H1 (cell line): ENCODE results near the gene KIAA0930. TPM values are rescaled to one million over a fixed set of nuclear protein-coding genes. Genes with fewer than 3 reads are reported as not detected.
"Not testable (repeated sequence)": the region's sequence is repeated elsewhere in the genome, so short reads cannot be mapped to it uniquely, and the experiment has no call there.

Source experiments
- CTCF ChIA-PET: fragments of 300-600 bp; sonication (Branson Sonifier 250); formaldehyde crosslinking; loops from one replicate; lab custom pipeline; 2021; ENCODE audit not compliant: partially characterized antibody; lab: Charles Lee
- POLR2A ChIA-PET: fragments of 300-600 bp; sonication (Branson Sonifier 250); formaldehyde crosslinking; loops from one replicate; lab custom pipeline; 2021; ENCODE audit warnings: inconsistent platforms; ENCODE audit not compliant: partially characterized antibody; lab: Charles Lee
- DNase-seq, 2 experiments: peaks; one replicate each; pipeline versions ENCODE4 v3.0.0 to v3.0.0-alpha.2; 2010 to 2022; ENCODE audit warnings: low spot score in 2 of 2, low read depth in 1 of 2, mixed read lengths in 1 of 2
- FAIRE-seq: peaks from 2 replicates; lab custom pipeline; 2011; peaks lifted over from hg19 to GRCh38; lab: Jason Lieb, UNC
- H2AFZ ChIP-seq: 2 replicates; pipeline ENCODE4 v1.8.1; 2012; ENCODE audit warnings: low read length, inconsistent platforms
- H2AK5ac ChIP-seq: 2 replicates; pipeline ENCODE4 v1.6.1; 2013; ENCODE audit warnings: low read depth, low read length
- H2BK120ac ChIP-seq: replicated peaks from 2 replicates; pipeline ENCODE3; 2013; ENCODE audit warnings: low read depth, low read length, inconsistent platforms
- H2BK12ac ChIP-seq: 2 replicates; pipeline ENCODE4 v1.6.1; 2013; ENCODE audit warnings: low read depth, low read length
- H2BK15ac ChIP-seq: 2 replicates; pipeline ENCODE4 v1.6.1; 2013; ENCODE audit warnings: low read length
- H2BK20ac ChIP-seq: 2 replicates; pipeline ENCODE4 v1.6.1; 2013; ENCODE audit warnings: low read length
- H2BK5ac ChIP-seq: 2 replicates; pipeline ENCODE4 v1.6.1; 2013; ENCODE audit warnings: low read depth, low read length
- H3K14ac ChIP-seq: 2 replicates; pipeline ENCODE4 v1.6.1; 2013; ENCODE audit warnings: inconsistent platforms; ENCODE audit not compliant: insufficient read length
- H3K18ac ChIP-seq: 2 replicates; pipeline ENCODE4 v1.6.1; 2013; ENCODE audit warnings: low read length; ENCODE audit errors: extremely low read depth
- H3K23ac ChIP-seq: 2 replicates; pipeline ENCODE4 v1.6.1; 2013; ENCODE audit warnings: inconsistent platforms; ENCODE audit not compliant: insufficient read length
- H3K23me2 ChIP-seq: 2 replicates; pipeline ENCODE4 v1.6.1; 2013; ENCODE audit warnings: low read depth, low read length
- H3K27ac ChIP-seq: 2 replicates; pipeline ENCODE4 v1.6.1; 2011; ENCODE audit warnings: low read depth, low read length, inconsistent platforms
- H3K27me3 ChIP-seq, 4 experiments: replicated peaks in 1 of 4; 1 replicate in 1 of 4; 2 replicates in 3 of 4; pipeline versions ENCODE4 v1.6.1 to v1.8.1; 2011 to 2013; ENCODE audit warnings: low read length in 3 of 4, mild to moderate bottlenecking in 3 of 4, inconsistent platforms in 2 of 4, mixed read lengths in 2 of 4, moderate library complexity in 1 of 4; ENCODE audit not compliant: control insufficient read depth in 3 of 4, insufficient read depth in 3 of 4; ENCODE audit errors: extremely low read depth in 1 of 4
- H3K36me3 ChIP-seq, 4 experiments: 2 replicates each; pipeline versions ENCODE4 v1.6.1 to v1.8.1; 2011 to 2013; ENCODE audit warnings: mild to moderate bottlenecking in 4 of 4, low read length in 3 of 4, moderate library complexity in 2 of 4, control low read depth in 1 of 4, inconsistent platforms in 1 of 4; ENCODE audit not compliant: insufficient read depth in 4 of 4, control insufficient read depth in 2 of 4
- H3K4ac ChIP-seq: replicated peaks from 2 replicates; pipeline ENCODE3; 2013; ENCODE audit warnings: low read length, low read depth, mixed read lengths, inconsistent platforms; ENCODE audit not compliant: insufficient read length
- H3K4me1 ChIP-seq, 4 experiments: replicated peaks in 1 of 4; 1 replicate in 1 of 4; 2 replicates in 3 of 4; pipeline versions ENCODE4 v1.6.1 to v1.8.1; 2011 to 2013; ENCODE audit warnings: low read length in 3 of 4, inconsistent platforms in 2 of 4, mixed read lengths in 1 of 4; ENCODE audit not compliant: insufficient read depth in 4 of 4, control insufficient read depth in 3 of 4
- H3K4me2 ChIP-seq, 2 experiments: 2 replicates each; pipeline versions ENCODE4 v1.6.1 to v1.8.1; 2011 to 2013; ENCODE audit warnings: low read depth in 2 of 2, low read length in 2 of 2, control low read depth in 1 of 2, inconsistent platforms in 1 of 2, mild to moderate bottlenecking in 1 of 2; ENCODE audit not compliant: insufficient read depth in 1 of 2
- H3K4me3 ChIP-seq, 4 experiments: fragments of 200-600, 300-600 bp in 1 of 4; sonication (generic), shearing (Covaris generic), sonication (Bioruptor Twin) in 1 of 4; 2 replicates each; pipeline versions ENCODE4 v1.5.1 to v1.8.1; 2011 to 2016; ENCODE audit warnings: low read length in 4 of 4, low read depth in 3 of 4, control low read depth in 2 of 4, inconsistent platforms in 2 of 4, mild to moderate bottlenecking in 2 of 4, mixed read lengths in 1 of 4, moderate library complexity in 1 of 4; ENCODE audit not compliant: insufficient read depth in 2 of 4; ENCODE audit errors: extremely low read depth in 1 of 4
- H3K56ac ChIP-seq: replicated peaks from 2 replicates; pipeline ENCODE3; 2013; ENCODE audit warnings: low read depth, mild to moderate bottlenecking, mixed read lengths, low read length, inconsistent platforms; ENCODE audit not compliant: insufficient read length
- H3K79me1 ChIP-seq: 2 replicates; pipeline ENCODE4 v1.6.1; 2013; ENCODE audit warnings: low read depth, low read length, control low read depth
- H3K79me2 ChIP-seq, 2 experiments: 2 replicates each; pipeline versions ENCODE4 v1.6.1 to v1.8.1; 2012 to 2013; ENCODE audit warnings: low read length in 2 of 2, mild to moderate bottlenecking in 2 of 2, inconsistent platforms in 1 of 2; ENCODE audit not compliant: insufficient read depth in 2 of 2, control insufficient read depth in 1 of 2
- H3K9ac ChIP-seq, 4 experiments: replicated peaks in 1 of 4; 1 replicate in 1 of 4; 2 replicates in 3 of 4; pipeline versions ENCODE4 v1.6.1 to v1.8.1; 2011 to 2013; ENCODE audit warnings: low read depth in 3 of 4, low read length in 3 of 4, control low read depth in 2 of 4, mild to moderate bottlenecking in 2 of 4, moderate library complexity in 2 of 4, inconsistent platforms in 1 of 4; ENCODE audit errors: extremely low read depth in 1 of 4
- H3K9me3 ChIP-seq, 2 experiments: 2 replicates each; pipeline versions ENCODE4 v1.6.1 to v1.8.1; 2012 to 2013; ENCODE audit warnings: mild to moderate bottlenecking in 2 of 2, moderate library complexity in 2 of 2, control low read depth in 1 of 2, inconsistent platforms in 1 of 2, low read depth in 1 of 2, low read length in 1 of 2, mixed read lengths in 1 of 2; ENCODE audit not compliant: insufficient read depth in 2 of 2
- H4K20me1 ChIP-seq, 2 experiments: replicated peaks in 1 of 2; 2 replicates each; pipeline versions ENCODE3 to v1.8.1; 2011 to 2013; ENCODE audit warnings: inconsistent platforms in 2 of 2, low read length in 2 of 2, mild to moderate bottlenecking in 1 of 2; ENCODE audit not compliant: insufficient read depth in 2 of 2, control insufficient read depth in 1 of 2
- H4K5ac ChIP-seq: 2 replicates; pipeline ENCODE4 v1.6.1; 2013; ENCODE audit warnings: low read length, low read depth, mixed read lengths, inconsistent platforms; ENCODE audit not compliant: insufficient read length
- H4K8ac ChIP-seq: 2 replicates; pipeline ENCODE4 v1.8.0; 2013; ENCODE audit warnings: mild to moderate bottlenecking, moderate library complexity, low read length, inconsistent platforms; ENCODE audit not compliant: insufficient read depth; ENCODE audit errors: extremely low read depth
- H4K91ac ChIP-seq: replicated peaks from 2 replicates; pipeline ENCODE3; 2013; ENCODE audit warnings: low read length, mixed read lengths, inconsistent platforms; ENCODE audit not compliant: insufficient read length
- WGBS, 2 experiments: shearing (Covaris generic) in 1 of 2; methylation state at CpG; one replicate each; pipeline versions ENCODE4 v1.1.6 to v1.1.7; 2013 to 2015; ENCODE audit warnings: low lambda C conversion rate in 2 of 2, mixed read lengths in 2 of 2, inconsistent platforms in 1 of 2, low coverage in 1 of 2, missing lambda C conversion rate in 1 of 2; ENCODE audit not compliant: insufficient replicate concordance in 2 of 2, insufficient coverage in 1 of 2, insufficient read length in 1 of 2; ENCODE audit errors: extremely low coverage in 1 of 2, missing lambda C conversion rate in 1 of 2; 5-methylcytosine and 5-hydroxymethylcytosine counted together
- polyA plus RNA-seq, 7 experiments: library from polyadenylated mRNA; depleted of rRNA in 3 of 7; stranded (reverse) in 5 of 7; unstranded in 2 of 7; fragments of >200 nt in 5 of 7; fragments of 200-250 nt in 2 of 7; gene quantifications; 1 replicate in 5 of 7; 2 replicates in 1 of 7; 4 replicates in 1 of 7; pipeline versions ENCODE4 v1.2.1 to v1.2.3, GENCODE V29; 2011 to 2013; ENCODE audit warnings: missing spikeins in 2 of 7, mixed read lengths in 2 of 7
- total RNA-seq: library from RNA; stranded (reverse); fragmentation: NEBNext Ultra II Directional; extraction: Animal tissue kit (Norgen Biotek cat#: 25700); gene quantifications from 2 replicates; pipeline ENCODE4 v1.2.1, GENCODE V29; 2021

KIAA0930 gene
- total and polyA plus RNA-seq, 2 of the 8 experiments (the other 6 are each of a cell fraction or from before 2014, with no cell fraction given): 61.9 to 66.1 TPM

DNA sequence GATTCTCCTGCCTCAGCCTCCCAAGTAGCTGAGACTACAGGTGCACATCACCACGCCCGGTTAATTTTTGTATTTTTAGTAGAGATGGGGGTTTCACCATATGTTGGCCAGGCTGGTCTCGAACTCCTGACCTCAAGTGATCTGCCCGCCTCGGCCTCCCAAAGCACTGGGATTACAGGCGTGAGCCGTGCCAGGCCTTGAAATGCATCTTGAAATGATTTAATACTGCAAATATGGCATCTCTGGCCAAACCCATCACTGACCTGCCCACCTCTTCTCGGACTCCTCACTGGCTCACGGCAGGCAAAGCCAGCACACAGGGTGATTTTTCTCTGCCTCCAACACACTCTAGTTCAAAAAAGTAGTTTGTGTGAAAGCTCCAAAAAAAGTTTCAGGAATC is 48.9 kb downstream of the KIAA0930 start:
- not testable (repeated sequence) for H3K79me1 ChIP-seq, H3K23me2 ChIP-seq, H3K36me3 ChIP-seq, H3K79me2 ChIP-seq, H3K14ac ChIP-seq, DNase-seq, H2BK12ac ChIP-seq, H2AK5ac ChIP-seq, H2BK15ac ChIP-seq, H3K9ac ChIP-seq, H3K56ac ChIP-seq, H3K18ac ChIP-seq, H3K27ac ChIP-seq, H3K9me3 ChIP-seq, H4K20me1 ChIP-seq, H2BK5ac ChIP-seq, H3K4me2 ChIP-seq, H2BK120ac ChIP-seq, H4K91ac ChIP-seq, FAIRE-seq, H4K8ac ChIP-seq, H2BK20ac ChIP-seq, H3K4ac ChIP-seq, H4K5ac ChIP-seq, H2AFZ ChIP-seq, H3K23ac ChIP-seq, H3K4me3 ChIP-seq, H3K4me1 ChIP-seq, H3K27me3 ChIP-seq
- CTCF ChIA-PET: interaction anchor here (0.9 to 5.0 kb wide), 14 partner anchors 10 to 362 kb away, joined by 3 to 24 read pairs (median 4); no protein-coding TSS in a partner anchor
- POLR2A ChIA-PET: interaction anchor here (1.0 to 1.7 kb wide), 4 partner anchors 8 to 106 kb away, joined by 3 to 5 read pairs (median 3); no protein-coding TSS in a partner anchor
- WGBS, 2 experiments: 87% methylated on average over 9 of the region's 9 CpGs; no CpG with 5 or more reads in 1 of the 2 experiments
